ENCODE results near the gene TMEM175.

- TF ChIP-seq EZH2 (IDR thresholded peaks at IDR 0.05; ENCODE audit: low read depth) (no peak), CTCF (conservative IDR thresholded peaks at IDR 0.05) (no peak)
Observed at GRCh38 chr4:917466-917865, 14.8 kb upstream of the TMEM175 start.
